GM23248 (cell line): Measurements from ENCODE around the gene CHRNA4.

Experiments used
- EZH2 ChIP-seq: fragments of 200-600 bp; sonication (generic); IDR thresholded peaks from 2 replicates; pipeline ENCODE4 v1.6.1; 2018; ENCODE audit warnings: antibody characterized with exemption, mild to moderate bottlenecking; ENCODE audit not compliant: insufficient read depth, poor library complexity, severe bottlenecking
- EZH2phosphoT487 ChIP-seq: fragments of 200-600 bp; sonication (generic); IDR thresholded peaks from 2 replicates; pipeline ENCODE4 v1.6.1; 2018; ENCODE audit warnings: antibody characterized with exemption, moderate library complexity, mild to moderate bottlenecking, low read depth; ENCODE audit not compliant: insufficient read depth

DNA sequence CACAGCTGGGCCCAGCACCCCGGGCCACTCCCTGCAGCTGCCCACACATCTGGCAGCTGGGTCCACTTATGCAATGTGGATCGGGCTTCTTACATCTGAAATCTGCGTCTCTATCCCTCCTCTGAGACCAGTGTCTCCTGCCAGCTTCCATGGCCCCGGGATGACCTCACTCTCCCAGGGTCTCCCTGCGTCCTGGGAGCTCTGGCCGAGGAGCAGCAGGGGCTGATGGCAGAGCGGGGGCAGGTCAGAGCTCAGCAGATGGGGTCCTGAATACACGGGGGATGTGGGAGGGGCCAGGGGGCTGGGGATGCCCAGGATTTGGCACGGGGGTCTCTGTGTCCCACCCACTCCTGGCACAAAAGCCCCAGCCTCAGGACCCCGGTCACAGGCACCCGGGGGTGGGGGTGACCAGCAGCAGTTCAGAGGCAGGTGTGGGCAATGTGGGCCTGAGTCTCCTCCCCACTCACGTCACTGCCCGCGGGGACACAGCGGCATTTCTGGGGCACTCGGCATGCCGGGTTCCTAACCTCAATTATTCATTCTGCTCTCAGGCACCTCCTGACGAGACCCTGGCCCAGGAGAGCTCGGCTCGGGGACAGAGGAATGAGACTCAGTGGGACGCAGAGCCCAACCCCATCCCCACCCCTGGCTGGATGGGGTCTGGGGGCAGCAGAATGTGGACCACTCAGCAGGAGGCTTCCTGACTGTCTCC, 16.4 kb downstream of the CHRNA4 start:
- TF ChIP-seq EZH2 (no peak), EZH2phosphoT487 (no peak)
